Activated CD8-positive, alpha-beta memory T cell treated with anti-CD3 and anti-CD28 coated beads, Interleukin-2, amount 50 U/mL, for 4 hours (primary cell): ENCODE data around the gene PRDM15.

Experiments
- DNase-seq: peaks from one replicate; pipeline ENCODE4 v3.0.0-alpha.2; 2020

PRDM15 gene

GRCh38 chr21:41907496-41908258, 28.5 kb upstream of the PRDM15 start:
- no peak for DNase-seq

DNA sequence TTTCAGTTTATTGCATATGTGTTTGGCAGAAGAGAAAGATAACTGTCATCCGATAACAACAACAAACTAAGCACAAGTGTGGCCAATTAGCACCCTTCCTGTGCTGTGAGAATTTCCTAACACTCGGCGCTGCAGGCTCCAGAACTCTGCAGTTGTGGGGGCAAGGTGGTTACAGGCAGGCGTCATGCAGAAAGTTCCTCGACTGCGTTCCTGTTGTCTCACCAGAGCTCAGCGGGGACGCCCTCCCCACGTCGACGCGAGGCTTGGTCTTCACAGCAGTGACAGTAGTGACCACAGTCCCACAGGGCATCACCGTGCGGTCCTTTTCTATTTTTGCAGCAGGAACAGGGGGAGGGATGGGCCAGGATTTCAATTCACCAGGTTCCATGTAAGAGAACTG, 27.6 kb upstream of the PRDM15 start:
- DNase-seq = no peak

- no peak for DNase-seq
Measured at GRCh38 chr21:41903559-41904351, 24.6 kb upstream of the PRDM15 start.

- no peak for DNase-seq
Measured at GRCh38 chr21:41902946-41903345, 23.8 kb upstream of the PRDM15 start.

DNA sequence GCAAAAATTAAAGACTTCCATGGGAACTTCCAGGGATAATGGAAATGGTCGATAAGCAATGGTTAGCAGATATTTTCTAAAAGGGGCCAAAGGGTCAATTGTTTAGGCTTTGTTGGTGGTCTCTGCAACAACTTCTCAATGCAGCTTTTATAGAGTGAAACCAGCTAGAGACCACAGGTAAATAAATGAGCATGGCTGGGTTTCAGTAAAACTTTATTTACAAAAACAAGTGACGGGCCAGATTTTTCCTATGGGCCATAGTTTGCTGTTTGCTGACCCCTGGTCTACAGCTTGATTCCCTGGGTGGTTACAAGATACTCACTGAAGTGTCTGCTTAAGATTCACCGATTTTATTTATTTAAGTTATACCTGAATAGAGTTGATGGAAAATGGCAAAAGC, 22.6 kb upstream of the PRDM15 start:
- no peak for DNase-seq

DNA sequence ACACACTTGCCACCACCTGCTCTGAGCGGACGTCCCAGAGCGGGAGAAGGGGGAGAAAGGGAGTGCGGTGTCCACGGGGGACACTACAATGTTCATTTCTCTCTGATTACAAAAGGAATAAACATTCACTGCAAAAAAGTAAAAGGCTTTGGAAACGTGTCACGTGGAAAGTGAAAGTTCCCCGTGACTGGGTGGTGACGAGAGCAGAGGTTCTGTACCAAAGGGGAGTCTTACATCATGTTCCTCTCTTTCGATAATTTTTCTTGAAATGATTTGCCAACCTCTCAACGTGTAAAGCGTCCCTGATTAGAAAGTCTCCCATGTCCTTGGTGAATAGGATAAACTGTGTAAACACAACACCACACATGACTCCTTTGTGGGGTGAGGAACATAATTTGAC, 22.0 kb upstream of the PRDM15 start:
- no peak for DNase-seq

DNA sequence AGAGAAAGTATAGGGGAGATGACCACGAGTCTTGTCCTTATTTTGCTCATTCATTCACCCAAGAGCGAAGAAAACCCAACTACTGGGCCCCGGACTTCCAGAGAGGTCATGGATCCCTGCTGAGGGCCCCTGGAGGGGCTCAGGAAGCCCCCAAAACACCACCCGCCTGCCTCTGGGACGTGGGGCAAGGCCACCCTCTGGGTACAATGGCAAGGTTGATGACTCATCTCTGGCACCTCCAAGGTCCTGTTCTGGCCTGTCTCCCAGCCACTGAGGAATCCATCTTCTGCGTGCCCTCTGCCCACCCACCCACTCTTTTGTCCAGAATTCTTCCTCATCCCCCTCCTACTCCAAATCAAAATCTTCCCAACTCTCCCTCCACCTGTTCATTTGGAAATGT, 21.3 kb upstream of the PRDM15 start:
- no peak for DNase-seq

GRCh38 chr21:41899426-41900202, 20.5 kb upstream of the PRDM15 start:
- DNase-seq = no peak

DNA sequence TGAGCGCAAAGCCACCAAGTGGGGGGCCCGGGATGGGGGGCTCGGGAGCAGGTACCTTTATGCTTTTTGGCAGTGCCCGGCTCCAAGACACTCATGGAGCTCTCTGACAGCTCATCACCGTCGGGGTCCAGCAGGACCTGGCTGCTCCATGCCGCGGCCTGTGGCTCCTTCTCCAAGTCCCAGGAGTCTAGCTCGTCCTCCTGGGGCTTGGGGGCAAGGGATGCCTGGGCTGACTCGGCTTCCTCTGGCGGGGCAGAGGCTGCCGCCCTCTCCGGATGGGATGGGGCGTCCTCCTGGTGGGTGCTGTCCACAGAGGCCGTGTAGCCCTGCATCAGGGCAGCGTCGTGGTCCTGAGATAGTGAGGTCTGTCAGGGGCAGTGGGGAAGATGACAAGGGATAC, 19.9 kb upstream of the PRDM15 start:
- DNase-seq = no peak

- no peak for DNase-seq
Measured at GRCh38 chr21:41897700-41898099, 18.6 kb upstream of the PRDM15 start.

DNA sequence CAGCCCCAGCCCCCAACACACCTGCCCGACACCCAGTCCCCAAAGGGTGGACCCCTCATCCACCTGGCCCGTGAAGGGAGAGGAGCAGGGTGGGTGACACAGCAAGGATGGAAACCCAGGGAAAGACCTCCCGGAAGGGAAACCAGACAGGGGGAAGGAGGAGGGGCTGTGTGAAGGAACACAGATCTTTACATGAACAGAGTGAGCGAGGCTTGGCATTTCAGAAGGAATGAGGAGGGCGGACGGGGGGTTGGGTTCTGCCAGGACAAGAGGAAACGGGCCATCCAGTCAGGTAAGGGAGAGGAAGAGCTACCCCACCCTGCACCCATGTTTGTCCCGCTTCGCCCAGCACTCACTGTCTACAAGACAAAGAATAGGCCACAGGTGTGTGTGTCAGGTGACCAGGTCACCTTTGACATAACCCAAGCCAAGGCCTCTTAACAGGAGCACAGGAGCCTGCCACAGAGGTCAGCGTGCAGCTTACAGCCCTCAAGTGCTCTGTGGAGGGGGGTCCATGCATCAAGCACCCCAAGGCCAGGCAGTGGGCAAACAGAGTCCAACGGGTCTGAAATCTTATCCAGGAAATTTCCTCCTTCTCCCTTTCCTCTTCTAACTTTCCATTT, 18.0 kb upstream of the PRDM15 start:
- DNase-seq = no peak

- DNase-seq = peak; percentile 59
Measured at GRCh38 chr21:41895643-41896493, 16.7 kb upstream of the PRDM15 start.

DNA sequence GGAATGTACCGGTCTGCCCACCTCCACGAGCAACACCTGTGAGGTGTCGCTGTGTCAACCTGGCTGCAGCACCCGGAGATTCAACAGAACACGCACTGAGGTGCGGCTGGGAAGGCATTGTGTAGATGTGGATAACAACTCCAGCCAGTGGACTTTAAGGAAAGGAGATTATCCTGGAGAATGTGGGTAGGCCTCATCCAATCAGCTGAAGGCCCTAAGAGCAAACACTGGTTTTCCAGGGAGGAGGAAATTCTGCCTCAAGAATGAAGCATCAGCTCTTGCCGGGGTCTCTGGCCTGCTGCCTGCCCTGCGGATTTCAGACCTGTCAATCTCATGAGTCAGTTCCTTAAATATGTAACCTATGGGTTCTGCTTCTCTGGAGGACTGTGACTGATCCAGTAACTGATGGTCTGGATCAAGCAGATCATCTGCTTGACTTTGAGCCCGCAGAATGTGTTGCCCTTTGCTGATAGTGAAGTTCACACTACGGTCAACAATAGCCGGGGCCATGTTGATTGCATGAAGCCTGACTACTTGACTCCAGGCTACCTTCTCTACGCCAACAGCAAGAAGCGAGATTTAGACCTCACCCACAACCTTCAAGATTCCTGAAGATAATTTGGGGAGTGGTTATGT, 15.9 kb upstream of the PRDM15 start:
- DNase-seq = no peak

- no peak for DNase-seq
Measured at GRCh38 chr21:41894511-41894910, 15.4 kb upstream of the PRDM15 start.

DNA sequence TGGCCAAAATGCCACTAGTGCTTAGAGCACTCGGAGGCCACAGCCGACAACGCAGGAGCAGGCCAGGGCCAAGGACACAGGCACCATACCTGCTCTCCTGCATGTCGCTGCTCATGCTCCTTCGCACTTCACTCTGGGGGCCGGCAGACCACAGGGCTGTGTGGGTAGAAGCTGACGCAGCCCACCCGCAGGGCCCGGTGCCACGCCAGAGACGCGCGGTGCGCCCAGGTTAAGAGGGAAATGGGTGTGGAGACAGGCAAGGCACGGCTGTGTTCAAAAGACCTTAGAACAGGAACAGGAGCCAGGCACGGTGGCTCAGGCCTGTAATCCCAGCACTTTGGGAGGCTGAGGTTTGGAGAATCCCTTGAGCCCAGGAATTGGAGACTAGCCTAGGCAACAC, 13.6 kb upstream of the PRDM15 start:
- DNase-seq = no peak

DNA sequence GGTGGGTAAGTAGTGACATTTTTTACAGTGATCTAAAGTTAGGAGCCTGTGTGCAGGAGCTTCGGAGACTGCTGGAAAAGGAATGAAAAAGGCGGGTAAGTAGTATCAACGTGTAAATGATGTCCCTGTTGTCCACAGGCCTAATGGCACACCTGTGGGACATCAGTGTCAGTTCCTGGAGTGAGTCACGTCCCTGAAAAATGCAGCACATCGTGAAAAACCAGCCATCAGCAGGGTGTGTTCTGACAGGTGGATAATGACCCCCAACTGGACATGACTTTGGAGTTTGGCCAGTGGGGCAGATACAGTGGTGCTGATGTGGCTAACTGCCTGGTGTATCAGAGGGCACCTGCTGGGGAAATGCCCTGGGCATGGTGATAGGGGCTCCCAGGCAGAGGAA, 12.0 kb upstream of the PRDM15 start:
- no peak for DNase-seq

DNA sequence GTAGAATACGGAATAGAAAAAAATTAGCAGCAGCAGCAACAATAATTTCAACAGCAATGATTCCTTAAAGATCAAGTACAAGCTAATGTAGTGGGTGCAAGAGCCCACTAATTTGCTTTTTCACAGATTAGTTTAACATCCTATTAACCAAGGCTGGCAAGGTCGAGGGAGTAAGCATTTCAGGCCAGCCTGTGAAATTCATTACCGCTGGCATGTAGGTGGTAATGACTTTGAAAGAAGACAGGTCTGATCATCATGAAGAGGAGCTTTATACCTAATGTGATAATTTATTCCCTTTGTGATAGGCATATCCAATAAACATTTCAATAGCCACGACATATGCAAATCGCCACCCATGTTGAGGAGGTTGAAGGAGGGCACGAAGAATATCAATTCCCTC, 11.2 kb upstream of the PRDM15 start:
- no peak for DNase-seq

GRCh38 chr21:41888749-41889376, 9.7 kb upstream of the PRDM15 start:
- no peak for DNase-seq

- DNase-seq = no peak
Measured at GRCh38 chr21:41887667-41888066, 8.5 kb upstream of the PRDM15 start.

GRCh38 chr21:41886328-41886727, 7.2 kb upstream of the PRDM15 start:
- no peak for DNase-seq

GRCh38 chr21:41885341-41886024, 6.3 kb upstream of the PRDM15 start:
- DNase-seq = no peak
